ENCODE results near the gene CHMP4A.
A peak's percentile ranks its signal among the peaks of the same experiment; 100 is the strongest.

Gene CHMP4A

DNA sequence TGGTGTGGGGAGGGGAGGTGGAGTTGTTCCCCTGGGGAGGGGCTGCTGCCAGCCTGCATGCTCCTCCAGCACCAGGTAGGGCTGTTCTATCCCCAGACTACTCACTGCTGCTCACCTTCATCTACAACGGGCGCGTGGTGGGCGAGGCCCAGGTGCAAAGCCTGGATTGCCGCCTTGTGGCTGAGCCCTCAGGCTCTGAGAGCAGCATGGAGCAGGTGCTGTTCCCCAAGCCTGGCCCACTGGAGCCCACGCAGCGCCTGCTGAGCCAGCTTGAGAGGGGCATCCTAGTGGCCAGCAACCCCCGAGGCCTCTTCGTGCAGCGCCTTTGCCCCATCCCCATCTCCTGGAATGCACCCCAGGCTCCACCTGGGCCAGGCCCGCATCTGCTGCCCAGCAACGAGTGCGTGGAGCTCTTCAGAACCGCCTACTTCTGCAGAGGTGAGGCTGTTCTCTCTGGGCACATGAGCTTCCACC, 48.7 kb downstream of the CHMP4A start:
- no peak overlapping the region for H3K4me2 ChIP-seq (ENCODE audit: low read depth, low read length, poor library complexity, severe bottlenecking)
- H3K36me3 ChIP-seq (ENCODE audit: low read length) = no peaks in the 10 kb centered on the region
- no peaks in the 10 kb centered on the region for H4K20me1 ChIP-seq (ENCODE audit: low read depth, low read length)

DNA sequence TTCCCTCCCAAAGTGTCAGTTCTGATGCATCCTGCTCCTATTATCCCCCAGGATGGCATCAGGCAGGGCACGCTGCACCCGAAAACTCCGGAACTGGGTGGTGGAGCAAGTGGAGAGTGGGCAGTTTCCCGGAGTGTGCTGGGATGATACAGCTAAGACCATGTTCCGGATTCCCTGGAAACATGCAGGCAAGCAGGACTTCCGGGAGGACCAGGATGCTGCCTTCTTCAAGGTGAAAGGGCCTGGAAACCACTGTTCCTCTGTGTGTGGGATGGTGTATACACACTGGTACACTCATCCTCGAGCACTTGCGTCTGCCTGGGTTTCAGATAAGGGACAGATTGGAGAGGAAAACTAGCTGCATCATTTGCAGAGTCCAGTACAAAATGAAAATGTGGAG, 51.2 kb downstream of the CHMP4A start:
- peak overlapping the region; percentile 58 for H3K4me3 ChIP-seq (ENCODE audit: insufficient read depth, low read length, poor library complexity, severe bottlenecking)
- H4K20me1 ChIP-seq (ENCODE audit: low read depth, low read length) = no peaks in the 10 kb centered on the region
- H3K79me2 ChIP-seq (ENCODE audit: insufficient read depth, low read length) = peaks cover 10% of the 10 kb centered on the region; the same call in 1 of the 2 replicates
- H3K36me3 ChIP-seq (ENCODE audit: low read length) = no peaks in the 10 kb centered on the region
- TF ChIP-seq EZH2phosphoT487 (conservative IDR thresholded peaks at IDR 0.05; ENCODE audit: low read length) = no peak
- TF ChIP-seq, protein P1, sequence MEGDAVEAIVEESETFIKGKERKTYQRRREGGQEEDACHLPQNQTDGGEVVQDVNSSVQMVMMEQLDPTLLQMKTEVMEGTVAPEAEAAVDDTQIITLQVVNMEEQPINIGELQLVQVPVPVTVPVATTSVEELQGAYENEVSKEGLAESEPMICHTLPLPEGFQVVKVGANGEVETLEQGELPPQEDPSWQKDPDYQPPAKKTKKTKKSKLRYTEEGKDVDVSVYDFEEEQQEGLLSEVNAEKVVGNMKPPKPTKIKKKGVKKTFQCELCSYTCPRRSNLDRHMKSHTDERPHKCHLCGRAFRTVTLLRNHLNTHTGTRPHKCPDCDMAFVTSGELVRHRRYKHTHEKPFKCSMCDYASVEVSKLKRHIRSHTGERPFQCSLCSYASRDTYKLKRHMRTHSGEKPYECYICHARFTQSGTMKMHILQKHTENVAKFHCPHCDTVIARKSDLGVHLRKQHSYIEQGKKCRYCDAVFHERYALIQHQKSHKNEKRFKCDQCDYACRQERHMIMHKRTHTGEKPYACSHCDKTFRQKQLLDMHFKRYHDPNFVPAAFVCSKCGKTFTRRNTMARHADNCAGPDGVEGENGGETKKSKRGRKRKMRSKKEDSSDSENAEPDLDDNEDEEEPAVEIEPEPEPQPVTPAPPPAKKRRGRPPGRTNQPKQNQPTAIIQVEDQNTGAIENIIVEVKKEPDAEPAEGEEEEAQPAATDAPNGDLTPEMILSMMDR (IDR thresholded peaks at IDR 0.05; ENCODE audit: insufficient read depth, low read length, poor library complexity, severe bottlenecking) = no peak
- H3K4me2 ChIP-seq (ENCODE audit: low read depth, low read length, poor library complexity, severe bottlenecking) = peak overlapping the region; percentile 97
- peak overlapping the region; percentile 74 for H3K9ac ChIP-seq (ENCODE audit: low read length)
- H3K27ac ChIP-seq (ENCODE audit: low read depth, low read length) = peak overlapping the region; percentile 80
- H3K27me3 ChIP-seq (ENCODE audit: low read length) = no peaks in the 10 kb centered on the region
- 0 out of 2 replicates have a peak, but pooled peaks cover 3% of the 10 kb centered on the region for H3F3A ChIP-seq (ENCODE audit: insufficient read depth)
- H2AFZ ChIP-seq (ENCODE audit: low read depth, low read length, severe bottlenecking) = no peak overlapping the region
- H3K9me3 ChIP-seq (ENCODE audit: insufficient read depth, low read length) = no peaks in the 10 kb centered on the region
- H3K9me2 ChIP-seq (replicated peaks; ENCODE audit: insufficient read depth, low read length) = no peaks in the 10 kb centered on the region

More for the DNA sequence above, 48.7 kb downstream of the CHMP4A start:
- H3K27me3 ChIP-seq (ENCODE audit: low read length) = no peaks in the 10 kb centered on the region
- no peaks in the 10 kb centered on the region for H3K9me2 ChIP-seq (replicated peaks; ENCODE audit: insufficient read depth, low read length)
- no peaks in the 10 kb centered on the region for H3K9me3 ChIP-seq (ENCODE audit: insufficient read depth, low read length)
- no peak overlapping the region for H3K9ac ChIP-seq (ENCODE audit: low read length)
- TF ChIP-seq, protein P1 (IDR thresholded peaks at IDR 0.05; ENCODE audit: insufficient read depth, low read length, poor library complexity, severe bottlenecking) = no peak
- TF ChIP-seq EZH2phosphoT487 (conservative IDR thresholded peaks at IDR 0.05; ENCODE audit: low read length) = no peak
- peaks cover 10% of the 10 kb centered on the region; the same call in 1 of the 2 replicates for H3K79me2 ChIP-seq (ENCODE audit: insufficient read depth, low read length)
- H3K4me3 ChIP-seq (ENCODE audit: insufficient read depth, low read length, poor library complexity, severe bottlenecking) = no peak overlapping the region
- 0 out of 2 replicates have a peak, but pooled peaks cover 3% of the 10 kb centered on the region for H3F3A ChIP-seq (ENCODE audit: insufficient read depth)
- no peak overlapping the region for H3K27ac ChIP-seq (ENCODE audit: low read depth, low read length)
- H2AFZ ChIP-seq (ENCODE audit: low read depth, low read length, severe bottlenecking) = no peak overlapping the region

DNA sequence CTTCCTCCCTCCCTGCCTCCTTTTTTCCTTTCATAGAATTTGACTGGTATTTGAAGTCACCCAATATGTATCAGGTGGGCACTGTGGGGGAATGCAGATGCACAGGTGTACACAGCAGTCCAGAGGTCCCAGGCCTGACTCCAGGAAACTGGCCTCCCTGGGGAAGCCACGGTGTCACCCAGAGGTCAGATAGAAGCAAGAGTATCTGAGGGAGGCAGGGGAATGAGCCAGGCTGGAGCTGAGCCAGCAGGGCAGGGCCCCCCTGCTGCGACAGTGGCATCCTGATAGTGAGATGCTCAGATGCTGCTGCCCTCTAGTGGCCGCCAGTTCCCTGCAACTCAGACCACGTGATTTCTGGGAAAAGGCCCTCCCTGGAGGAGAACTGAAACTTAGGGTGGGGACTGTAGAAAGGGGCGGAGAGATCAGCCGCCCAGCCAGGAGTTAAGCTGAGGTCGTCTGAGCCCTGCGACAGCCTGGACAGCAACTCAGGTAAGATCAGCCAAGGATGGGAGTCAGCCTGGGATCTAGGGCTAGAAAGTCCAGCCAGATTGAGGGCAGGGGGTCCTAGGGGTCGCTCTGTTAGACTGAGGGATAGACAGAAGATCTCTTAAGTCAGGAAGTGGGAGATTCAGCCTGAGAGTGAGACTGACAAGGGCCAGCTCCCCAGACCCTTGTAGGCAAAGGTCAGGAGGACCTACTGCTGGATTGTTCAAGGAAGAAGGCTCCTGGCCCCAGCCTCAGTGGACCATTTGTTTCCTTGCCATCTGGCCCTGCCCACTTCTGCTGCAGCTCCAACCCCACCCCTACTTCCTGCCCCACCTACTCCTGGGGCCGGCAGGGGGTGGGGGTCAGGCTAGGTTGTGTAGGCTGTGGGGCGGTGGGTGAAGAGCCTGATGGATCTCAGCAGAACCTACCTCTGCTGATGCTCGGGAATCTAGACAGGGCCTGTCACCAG, 52.2 kb downstream of the CHMP4A start, which contains the start of gene IRF9:
TSS of gene IRF9 (plus strand) at position 416 of the 955 bp plus-strand sequence. CDS start 880 bp downstream, outside the sequence.
- Histone ChIP-seq H3K36me3 (ENCODE audit: low read length) (no peaks in the 10 kb centered on the region), H3K79me2 (ENCODE audit: insufficient read depth, low read length) (peaks cover 10% of the 10 kb centered on the region; the same call in 1 of the 2 replicates), H4K20me1 (ENCODE audit: low read depth, low read length) (no peaks in the 10 kb centered on the region), H3K9me2 (replicated peaks; ENCODE audit: insufficient read depth, low read length) (no peaks in the 10 kb centered on the region), H3K9ac (ENCODE audit: low read length) (peak within 1 kb of the TSS; percentile 74), H3K27ac (ENCODE audit: low read depth, low read length) (peak within 1 kb of the TSS; percentile 80), H3K9me3 (ENCODE audit: insufficient read depth, low read length) (no peaks in the 10 kb centered on the region), H3K4me3 (ENCODE audit: insufficient read depth, low read length, poor library complexity, severe bottlenecking) (peak within 1 kb of the TSS; percentile 58), H2AFZ (ENCODE audit: low read depth, low read length, severe bottlenecking) (no peak within 1 kb of the TSS), H3K4me2 (ENCODE audit: low read depth, low read length, poor library complexity, severe bottlenecking) (peak within 1 kb of the TSS; percentile 97), H3F3A (ENCODE audit: insufficient read depth) (0 out of 2 replicates have a peak, but pooled peaks cover 3% of the 10 kb centered on the region), H3K27me3 (ENCODE audit: low read length) (no peaks in the 10 kb centered on the region)
- TF ChIP-seq, protein P1 (IDR thresholded peaks at IDR 0.05; ENCODE audit: insufficient read depth, low read length, poor library complexity, severe bottlenecking) = peak; percentile 90
- TF ChIP-seq EZH2phosphoT487 (conservative IDR thresholded peaks at IDR 0.05; ENCODE audit: low read length) = no peak
